Thymus (tissue), 11 donors: Measurements from ENCODE around the gene XNDC1N. TPM values are rescaled to one million over a fixed set of nuclear protein-coding genes. Genes with fewer than 3 reads are reported as not detected.
"Not testable (repeated sequence)": the region's sequence is repeated elsewhere in the genome, so short reads cannot be mapped to it uniquely, and the experiment has no call there.

ENCODE experiments used
- DNase-seq, 9 donors: peaks; one replicate each; pipeline ENCODE4 v3.0.0-alpha.2; 2013; ENCODE audit warnings: low spot score in 9 of 9, low read depth in 6 of 9, missing footprints in 1 of 9
- H3K27ac ChIP-seq, 2 donors: one replicate each; pipeline ENCODE4 v1.5.1; 2013; ENCODE audit warnings: control low read depth in 1 of 2, low read depth in 1 of 2, low read length in 1 of 2, mild to moderate bottlenecking in 1 of 2, moderate library complexity in 1 of 2
- H3K27me3 ChIP-seq, 2 donors: one replicate each; pipeline ENCODE4 v1.5.1; 2013; ENCODE audit warnings: low read length in 1 of 2; ENCODE audit not compliant: control insufficient read depth in 2 of 2, insufficient read depth in 1 of 2
- H3K36me3 ChIP-seq, 2 donors: one replicate each; pipeline ENCODE4 v1.5.1; 2013; ENCODE audit warnings: low read length in 1 of 2, mild to moderate bottlenecking in 1 of 2, moderate library complexity in 1 of 2; ENCODE audit not compliant: control insufficient read depth in 2 of 2, insufficient read depth in 2 of 2
- H3K4me1 ChIP-seq, 2 donors: one replicate each; pipeline ENCODE4 v1.5.1; 2013; ENCODE audit warnings: low read length in 2 of 2; ENCODE audit not compliant: control insufficient read depth in 2 of 2, insufficient read depth in 2 of 2
- H3K4me3 ChIP-seq, 2 donors: one replicate each; pipeline ENCODE4 v1.5.1; 2013; ENCODE audit warnings: low read length in 2 of 2, control low read depth in 1 of 2, mild to moderate bottlenecking in 1 of 2
- H3K9me3 ChIP-seq, 2 donors: one replicate each; pipeline ENCODE4 v1.5.1; 2013; ENCODE audit warnings: low read length in 1 of 2, mild to moderate bottlenecking in 1 of 2; ENCODE audit not compliant: control insufficient read depth in 2 of 2, insufficient read depth in 1 of 2
- WGBS: extraction: QIAGEN DNeasy Blood & Tissue Kit; methylation state at CpG from one replicate; pipeline ENCODE4 v1.1.7; 2013; 5-methylcytosine and 5-hydroxymethylcytosine counted together
- polyA plus RNA-seq: library from polyadenylated mRNA; stranded (reverse); fragments of 200-250 nt; gene quantifications from one replicate; pipeline ENCODE4 v1.2.3, GENCODE V29; 2013
- total RNA-seq: library from RNA; stranded (reverse); fragments of 120-200 nt; gene quantifications from one replicate; pipeline ENCODE4 v1.2.4, GENCODE V29; 2013
- donor health status: healthy.

Gene XNDC1N
- total and polyA plus RNA-seq, 2 donors: 3.0 to 6.9 TPM

GRCh38 chr11:71888335-71889010 is 39.9 kb downstream of the XNDC1N start:
- not testable (repeated sequence) for H3K36me3 ChIP-seq, DNase-seq, H3K4me1 ChIP-seq, H3K4me3 ChIP-seq, H3K9me3 ChIP-seq, H3K27ac ChIP-seq, H3K27me3 ChIP-seq
- 97% methylated on average over 14 of the region's 14 CpGs for WGBS

DNA sequence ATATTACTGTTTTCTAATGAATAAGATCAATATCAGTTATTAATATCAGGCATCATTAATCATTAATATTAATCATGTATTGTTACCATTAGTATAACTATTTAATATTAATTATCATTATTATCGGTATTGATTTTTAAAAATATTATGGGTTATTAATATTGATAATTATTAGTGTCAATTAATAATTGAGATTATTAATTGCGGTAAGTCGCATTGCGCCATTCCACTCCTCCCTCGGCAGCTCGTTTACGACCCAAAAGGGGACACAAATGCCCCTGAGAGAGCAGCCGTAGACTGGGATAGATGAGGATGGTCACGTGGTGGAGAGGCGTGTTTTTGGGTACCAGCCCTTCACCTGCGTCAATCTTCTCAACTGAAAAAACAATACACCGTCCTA is 42.6 kb downstream of the XNDC1N start:
- H3K27me3 ChIP-seq, H3K36me3 ChIP-seq, H3K4me1 ChIP-seq, H3K9me3 ChIP-seq, DNase-seq, H3K4me3 ChIP-seq, H3K27ac ChIP-seq: not testable (repeated sequence)
- WGBS: 97% methylated on average over 12 of the region's 12 CpGs

Other genes starting within 250 kb of the XNDC1N start
- gene DEFB108B, start 95.4 kb downstream of the XNDC1N start, total RNA-seq: not detected
- gene DEFB108B, start 95.4 kb downstream of the XNDC1N start, polyA plus RNA-seq: not detected
- not detected for gene DEFB131B, start 50.1 kb downstream of the XNDC1N start, total RNA-seq
- not detected for gene DEFB131B, start 50.1 kb downstream of the XNDC1N start, polyA plus RNA-seq
- gene RNF121, start 452 bp upstream of the XNDC1N start, total RNA-seq: 13.0 TPM
- gene RNF121, start 452 bp upstream of the XNDC1N start, polyA plus RNA-seq: 10.3 TPM
- gene IL18BP, start 70.3 kb upstream of the XNDC1N start, total RNA-seq: 2.0 TPM
- gene IL18BP, start 70.3 kb upstream of the XNDC1N start, polyA plus RNA-seq: 10.8 TPM
- gene NUMA1, start 151.9 kb upstream of the XNDC1N start, total RNA-seq: 76.4 TPM
- 210 TPM for gene NUMA1, start 151.9 kb upstream of the XNDC1N start, polyA plus RNA-seq
- 5.3 TPM for gene LRRC51, start 152.3 kb upstream of the XNDC1N start, total RNA-seq
- 5.3 TPM for gene LRRC51, start 152.3 kb upstream of the XNDC1N start, polyA plus RNA-seq
- 74.5 TPM for gene LAMTOR1, start 174.7 kb upstream of the XNDC1N start, total RNA-seq
- 104 TPM for gene LAMTOR1, start 174.7 kb upstream of the XNDC1N start, polyA plus RNA-seq
- not detected for gene TOMT, start 177.3 kb upstream of the XNDC1N start, total RNA-seq
- gene TOMT, start 177.3 kb upstream of the XNDC1N start, polyA plus RNA-seq: not detected
- 89.9 TPM for gene ANAPC15, start 184.1 kb upstream of the XNDC1N start, total RNA-seq
- gene ANAPC15, start 184.1 kb upstream of the XNDC1N start, polyA plus RNA-seq: 56.3 TPM
- 0.33 TPM for gene FOLR3, start 207.1 kb upstream of the XNDC1N start, total RNA-seq
- gene FOLR3, start 207.1 kb upstream of the XNDC1N start, polyA plus RNA-seq: 0.82 TPM